IMR-90 (cell line): ENCODE results near the gene BTBD2. TPM values are rescaled to one million over a fixed set of nuclear protein-coding genes. Genes with fewer than 3 reads are reported as not detected.

Experiments used
- ATAC-seq: fragments of 200-7000 bp; cut with Tn5 transposase; 2 replicates; pipeline ENCODE4 v1.9.1; 2020; ENCODE audit warnings: low read depth, mild to moderate bottlenecking, moderate library complexity
- BruUV-seq: library from RNA; stranded (reverse); fragments of 400-500 nt; replicated peaks from 2 replicates; lab custom pipeline; 2021; lab: Mats Ljungman, UMichigan
- CTCF ChIA-PET: fragments of 300-600 bp; formaldehyde crosslinking; extraction: SDS; loops from one replicate; lab custom pipeline; 2021; ENCODE audit warnings: antibody characterized with exemption; lab: Yijun Ruan, JAX
- POLR2A ChIA-PET: fragments of 300-600 bp; sonication (Branson Sonifier 250); formaldehyde crosslinking; loops from one replicate; lab custom pipeline; 2022; ENCODE audit warnings: antibody characterized with exemption; ENCODE audit not compliant: unreplicated experiment; lab: Charles Lee
- DNase-seq: peaks from one replicate; pipeline ENCODE4 v3.0.0; 2013
- H2AFZ ChIP-seq: replicated peaks from 2 replicates; pipeline ENCODE3; 2013; ENCODE audit warnings: low read length, mild to moderate bottlenecking; ENCODE audit not compliant: poor library complexity
- H2AK5ac ChIP-seq: 2 replicates; pipeline ENCODE4 v1.6.1; 2013; ENCODE audit warnings: low read depth, low read length, inconsistent platforms
- H2AK9ac ChIP-seq: replicated peaks from 2 replicates; pipeline ENCODE3; 2013; ENCODE audit warnings: mild to moderate bottlenecking, low read depth, low read length, moderate library complexity; ENCODE audit not compliant: poor library complexity
- H2BK120ac ChIP-seq: 2 replicates; pipeline ENCODE4 v1.6.1; 2013; ENCODE audit warnings: low read depth, low read length, inconsistent platforms
- H2BK15ac ChIP-seq: 3 replicates; pipeline ENCODE4 v1.6.1; 2013; ENCODE audit warnings: low read depth, low read length, inconsistent platforms
- H2BK20ac ChIP-seq: 2 replicates; pipeline ENCODE4 v1.6.1; 2013; ENCODE audit warnings: low read depth, mild to moderate bottlenecking, inconsistent platforms, low read length, moderate library complexity
- H2BK5ac ChIP-seq: 2 replicates; pipeline ENCODE4 v1.6.1; 2013; ENCODE audit warnings: mild to moderate bottlenecking, low read depth, low read length, inconsistent platforms; ENCODE audit not compliant: poor library complexity, severe bottlenecking
- H3K14ac ChIP-seq: replicated peaks from 2 replicates; pipeline ENCODE4 v1.6.1; 2013; ENCODE audit warnings: low read depth, low read length, inconsistent platforms
- H3K18ac ChIP-seq: 2 replicates; pipeline ENCODE4 v1.6.1; 2013; ENCODE audit warnings: low read depth, low read length, control low read depth
- H3K23ac ChIP-seq: 2 replicates; pipeline ENCODE4 v1.6.1; 2013; ENCODE audit warnings: low read depth, low read length, inconsistent platforms
- H3K27ac ChIP-seq: 2 replicates; pipeline ENCODE4 v1.5.1; 2013; ENCODE audit warnings: mild to moderate bottlenecking, control low read depth, low read length; ENCODE audit not compliant: insufficient read depth
- H3K27me3 ChIP-seq: 2 replicates; pipeline ENCODE4 v1.6.1; 2013; ENCODE audit warnings: low read length; ENCODE audit not compliant: control insufficient read depth, insufficient read depth
- H3K36me3 ChIP-seq: 2 replicates; pipeline ENCODE4 v1.6.1; 2013; ENCODE audit warnings: low read length, mixed read lengths; ENCODE audit not compliant: control insufficient read depth, insufficient read depth
- H3K4ac ChIP-seq: 2 replicates; pipeline ENCODE4 v1.6.1; 2013; ENCODE audit warnings: low read depth, low read length, inconsistent platforms
- H3K4me1 ChIP-seq: 2 replicates; pipeline ENCODE4 v1.6.1; 2013; ENCODE audit warnings: low read length, mixed read lengths; ENCODE audit not compliant: control insufficient read depth, insufficient read depth
- H3K4me2 ChIP-seq: 2 replicates; pipeline ENCODE4 v1.6.1; 2013; ENCODE audit warnings: low read depth, mild to moderate bottlenecking, control low read depth, low read length, moderate library complexity
- H3K4me3 ChIP-seq: 2 replicates; pipeline ENCODE4 v1.5.1; 2013; ENCODE audit warnings: low read depth, mild to moderate bottlenecking, control low read depth, low read length, moderate library complexity; ENCODE audit not compliant: insufficient read depth
- H3K56ac ChIP-seq: 2 replicates; pipeline ENCODE4 v1.6.1; 2013; ENCODE audit warnings: low read length, inconsistent platforms; ENCODE audit not compliant: insufficient read depth; ENCODE audit errors: extremely low read depth
- H3K79me1 ChIP-seq, 2 experiments: 2 replicates each; pipeline ENCODE4 v1.6.1; 2013; ENCODE audit warnings: low read length in 2 of 2, inconsistent platforms in 1 of 2, low read depth in 1 of 2
- H3K9ac ChIP-seq: 2 replicates; pipeline ENCODE4 v1.6.1; 2013; ENCODE audit warnings: low read depth, low read length, control low read depth
- H3K9me1 ChIP-seq: 2 replicates; pipeline ENCODE4 v1.6.1; 2013; ENCODE audit warnings: low read length, inconsistent platforms; ENCODE audit not compliant: insufficient read depth
- H3K9me3 ChIP-seq: 2 replicates; pipeline ENCODE4 v1.6.1; 2013; ENCODE audit warnings: low read length; ENCODE audit not compliant: control insufficient read depth, insufficient read depth
- H4K20me1 ChIP-seq: 2 replicates; pipeline ENCODE4 v1.6.1; 2013; ENCODE audit warnings: low read length, inconsistent platforms; ENCODE audit not compliant: insufficient read depth
- H4K5ac ChIP-seq: 2 replicates; pipeline ENCODE4 v1.6.1; 2013; ENCODE audit warnings: mild to moderate bottlenecking, low read depth, low read length, control low read depth
- H4K8ac ChIP-seq, 2 experiments: 2 replicates each; pipeline ENCODE4 v1.6.1; 2013; ENCODE audit warnings: low read depth in 2 of 2, low read length in 2 of 2, control low read depth in 1 of 2, inconsistent platforms in 1 of 2
- H4K91ac ChIP-seq: 2 replicates; pipeline ENCODE4 v1.6.1; 2013; ENCODE audit warnings: low read depth, low read length, inconsistent platforms; ENCODE audit not compliant: insufficient read depth
- MXI1 ChIP-seq: IDR thresholded peaks from 2 replicates; pipeline ENCODE4 v1.6.1; 2012; ENCODE audit warnings: low read depth, mild to moderate bottlenecking, low read length, moderate library complexity, borderline replicate concordance
- WGBS, 2 experiments: methylation state at CpG; one replicate each; pipeline versions ENCODE4 v1.1.5 to v1.1.7; 2013; ENCODE audit warnings: missing lambda C conversion rate in 2 of 2; ENCODE audit not compliant: insufficient read length in 1 of 2; ENCODE audit errors: extremely low coverage in 2 of 2; 5-methylcytosine and 5-hydroxymethylcytosine counted together
- dilution Hi-C: fragments of 300-500 bp; cut with HindIII; formaldehyde crosslinking; loops from one replicate; pipeline ENCODE4 v1.14.3; 2018; ENCODE audit warnings: low sequenced_read_pairs; ENCODE audit not compliant: unreplicated experiment
- in situ Hi-C: fragments of 300-500 bp; cut with MboI; formaldehyde crosslinking; loops from 3 replicates; pipeline ENCODE4 v1.14.3; 2019; ENCODE audit warnings: low sequenced_read_pairs, inconsistent platforms, mixed read lengths
- intact Hi-C: fragments of 100-400 bp; cut with micrococcal nuclease; formaldehyde crosslinking; loops from 2 replicates; pipeline ENCODE4 v1.10.0; 2022
- polyA plus RNA-seq, 3 experiments: library from polyadenylated mRNA; depleted of rRNA; stranded (reverse); fragments of >200 nt; gene quantifications; 2 replicates each; pipeline ENCODE4 v1.2.3, GENCODE V29; 2012; ENCODE audit warnings: low replicate concordance in 1 of 3
- total RNA-seq: library from RNA; depleted of rRNA; stranded (reverse); fragments of >200 nt; gene quantifications from 2 replicates; pipeline ENCODE4 v1.2.3, GENCODE V29; 2012

The BTBD2 gene
- total and polyA plus RNA-seq, 2 of the 4 experiments (the other 2 are of a cell fraction), result 24.4 to 65.7 TPM

DNA sequence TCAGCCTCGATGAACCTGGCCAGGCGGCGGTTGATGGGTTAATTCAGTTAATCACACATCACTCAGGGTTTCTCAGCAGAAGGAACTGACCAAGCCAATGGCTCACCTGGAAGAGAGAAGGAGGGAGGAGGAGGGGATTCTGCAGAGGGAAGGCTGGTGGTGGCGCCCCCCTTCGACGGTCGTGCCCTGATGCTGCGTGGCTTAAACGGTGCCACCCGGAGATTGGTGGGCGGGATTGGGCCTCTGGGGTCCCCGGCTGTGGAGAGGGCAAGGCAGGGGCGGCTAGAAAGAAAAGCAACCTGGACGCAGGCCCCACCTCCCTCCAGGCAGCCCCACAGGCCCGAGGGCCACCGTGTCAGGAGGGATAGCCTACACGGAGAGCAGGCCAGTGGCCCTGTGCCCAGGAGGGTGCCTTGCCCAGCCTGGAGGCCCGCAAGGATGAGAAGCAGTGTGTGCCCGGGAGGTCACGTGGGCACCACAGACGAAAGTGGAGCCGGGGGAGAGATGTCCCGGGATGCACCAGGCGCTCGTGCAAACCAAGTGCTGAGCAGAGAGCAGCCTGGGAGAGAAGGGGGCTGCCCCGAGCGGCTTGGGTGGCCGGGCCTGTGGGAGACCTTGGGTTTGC lies 58.5 kb downstream of the BTBD2 start:
- no peaks in the 10 kb centered on the region for H3K9me3 ChIP-seq
- dilution Hi-C loops, result no loop called here
- no peak overlapping the region for H3K27ac ChIP-seq
- in situ Hi-C loops, result no loop called here
- H3K4me3 ChIP-seq, result no peak overlapping the region
- no peak overlapping the region for H2BK120ac ChIP-seq
- no peak overlapping the region for H4K91ac ChIP-seq
- no peak overlapping the region for H3K9ac ChIP-seq
- H2BK15ac ChIP-seq, result no peak overlapping the region
- no peak overlapping the region for H2BK20ac ChIP-seq
- H3K18ac ChIP-seq, result no peak overlapping the region
- H3K4me2 ChIP-seq, result no peak overlapping the region
- H4K8ac ChIP-seq, result no peak overlapping the region
- H3K4ac ChIP-seq, result no peak overlapping the region
- CTCF ChIA-PET, result no interaction called here
- DNase-seq, result no peak
- POLR2A ChIA-PET, result no interaction called here
- 90% methylated on average over 4 of the region's 28 CpGs; no CpG with 5 or more reads in 1 of the 2 experiments for WGBS, 2 experiments
- peaks cover 88% of the 10 kb centered on the region for H4K20me1 ChIP-seq
- H2AK9ac ChIP-seq, result no peak overlapping the region
- peaks cover 10 to 74% of the 10 kb centered on the region in 2 experiments; a peak in 3 of 4 replicates for H3K79me1 ChIP-seq
- H3K27me3 ChIP-seq, result no peaks in the 10 kb centered on the region
- H3K56ac ChIP-seq, result no peak overlapping the region
- H3K14ac ChIP-seq, result no peak overlapping the region
- peaks cover 4% of the 10 kb centered on the region; the same call in 1 of the 2 replicates for H3K9me1 ChIP-seq
- no peaks in the 10 kb centered on the region for H3K4me1 ChIP-seq
- no peak overlapping the region for H2AFZ ChIP-seq
- TF ChIP-seq MXI1, result no peak
- H2AK5ac ChIP-seq, result no peak overlapping the region
- no peak overlapping the region for H4K5ac ChIP-seq
- H3K23ac ChIP-seq, result no peak overlapping the region
- peaks cover 10% of the 10 kb centered on the region; the same call in 1 of the 2 replicates for H3K36me3 ChIP-seq
- no peak for ATAC-seq
- intact Hi-C loops, result no loop called here
- no peak overlapping the region for H2BK5ac ChIP-seq
- BruUV-seq, result no TSS peak
